NCI-H226 (cell line): Measurements from ENCODE around the gene KCNS1.
"Not testable (repeated sequence)": the region's sequence is repeated elsewhere in the genome, so short reads cannot be mapped to it uniquely, and the experiment has no call there.

Experiments
- DNase-seq: peaks from one replicate; pipeline ENCODE4 v3.0.0-alpha.2; 2015

Gene KCNS1

GRCh38 chr20:45100563-45101245 is at the start of gene KCNS1:
TSS of gene KCNS1 (minus strand) at chr20:45101127. CDS start at chr20:45099236, 1,891 bp downstream.
- no peak for DNase-seq

GRCh38 chr20:45149062-45149461 is 48.1 kb upstream of the KCNS1 start:
- DNase-seq: no peak

GRCh38 chr20:45140836-45141235 is 39.9 kb upstream of the KCNS1 start:
- DNase-seq: no peak

- not testable (repeated sequence) for DNase-seq
These were observed 38.9 kb upstream of the KCNS1 start for GRCh38 chr20:45139733-45140375.

GRCh38 chr20:45138561-45139300 is 37.8 kb upstream of the KCNS1 start:
- DNase-seq: peak; percentile 17

- DNase-seq: no peak
These were observed 36.0 kb upstream of the KCNS1 start for GRCh38 chr20:45136911-45137310.

- DNase-seq: peak; percentile 84
These were observed 27.2 kb upstream of the KCNS1 start for GRCh38 chr20:45128099-45128498.

GRCh38 chr20:45124365-45124764 is 23.4 kb upstream of the KCNS1 start, which contains the start of gene WFDC12:
TSS of gene WFDC12 (minus strand) at chr20:45124465. CDS start at chr20:45124447, 18 bp downstream.
- DNase-seq: no peak

- DNase-seq: no peak
These were observed 20.5 kb upstream of the KCNS1 start for GRCh38 chr20:45121388-45121787.

- DNase-seq: no peak
These were observed 18.8 kb upstream of the KCNS1 start for GRCh38 chr20:45119556-45120266.

- no peak for DNase-seq
These were observed 17.1 kb upstream of the KCNS1 start for GRCh38 chr20:45118028-45118427.

- no peak for DNase-seq
These were observed 16.7 kb upstream of the KCNS1 start for GRCh38 chr20:45117581-45117980.

GRCh38 chr20:45115829-45116228 is 14.9 kb upstream of the KCNS1 start:
- DNase-seq: no peak

GRCh38 chr20:45115386-45115774 is 14.5 kb upstream of the KCNS1 start:
- no peak for DNase-seq

- DNase-seq: no peak
These were observed 13.8 kb upstream of the KCNS1 start, which contains the start of gene WFDC5 for GRCh38 chr20:45114465-45115385. TSS of gene WFDC5 (minus strand) at chr20:45115174. CDS start at chr20:45115083, 91 bp downstream.

- no peak for DNase-seq
These were observed 12.9 kb upstream of the KCNS1 start for GRCh38 chr20:45113865-45114264.

- no peak for DNase-seq
These were observed 11.8 kb upstream of the KCNS1 start for GRCh38 chr20:45112754-45113153.

- no peak for DNase-seq
These were observed 11.0 kb upstream of the KCNS1 start for GRCh38 chr20:45111799-45112471.

- DNase-seq: no peak
These were observed 10.4 kb upstream of the KCNS1 start for GRCh38 chr20:45111285-45111684.

- DNase-seq: no peak
These were observed 9.4 kb upstream of the KCNS1 start for GRCh38 chr20:45110301-45110700.

- no peak for DNase-seq
These were observed 8.7 kb upstream of the KCNS1 start for GRCh38 chr20:45109634-45110033.
